ENCODE measurements around the gene TUBA8.
"Not testable (repeated sequence)": the region's sequence is repeated elsewhere in the genome, so short reads cannot be mapped to it uniquely, and the experiment has no call there.

TUBA8 gene

DNA sequence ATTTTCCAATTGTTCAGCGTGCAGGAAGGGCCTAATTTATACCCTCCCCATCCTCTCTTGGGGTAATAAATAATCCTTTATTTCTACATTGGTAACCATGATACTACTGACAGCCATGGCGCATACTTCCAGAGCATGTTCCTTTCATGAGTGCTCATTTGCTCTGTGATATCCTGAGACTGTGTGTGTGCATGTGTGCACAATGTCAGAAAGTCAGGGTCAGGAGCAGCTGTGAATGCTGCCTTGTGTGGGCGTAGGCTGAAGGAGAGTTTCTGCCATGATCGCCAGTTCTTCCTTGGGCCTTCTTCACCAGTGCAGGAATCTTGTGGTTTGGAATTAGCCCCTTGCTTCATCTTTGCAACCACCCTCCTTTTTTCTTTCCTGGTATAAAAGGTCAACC is 10.2 kb downstream of the TUBA8 start:
- no peak for ATAC-seq
- no peak overlapping the region for H3K27ac Mint-ChIP-seq
- H3K9me3 Mint-ChIP-seq, result no peaks in the 10 kb centered on the region
- no peaks in the 10 kb centered on the region for H3K27me3 Mint-ChIP-seq
- H3K4me3 Mint-ChIP-seq, result no peak overlapping the region
- no peak for DNase-seq
- H3K36me3 Mint-ChIP-seq (ENCODE audit: low read depth), result no peaks in the 10 kb centered on the region
- H3K4me1 Mint-ChIP-seq, result peaks cover 15% of the 10 kb centered on the region

DNA sequence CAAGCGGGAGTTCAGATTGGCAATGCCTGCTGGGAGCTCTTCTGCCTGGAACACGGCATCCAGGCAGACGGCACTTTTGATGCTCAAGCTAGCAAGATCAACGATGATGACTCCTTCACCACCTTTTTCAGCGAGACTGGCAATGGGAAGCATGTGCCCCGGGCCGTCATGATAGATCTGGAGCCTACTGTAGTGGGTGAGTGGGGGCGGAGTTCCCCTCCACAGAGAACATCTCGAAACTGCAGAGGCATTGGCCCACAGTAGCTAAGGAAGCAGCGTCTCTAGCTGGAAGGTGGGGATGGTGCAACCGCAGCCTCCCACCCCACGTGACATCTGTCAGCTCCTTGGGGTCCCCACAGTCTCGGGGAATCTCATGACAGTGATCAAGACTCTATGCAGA is 10.9 kb downstream of the TUBA8 start:
- Mint-ChIP-seq H3K9me3 (no peaks in the 10 kb centered on the region), H3K4me3 (no peak overlapping the region), H3K27ac (no peak overlapping the region), H3K27me3 (no peaks in the 10 kb centered on the region), H3K36me3 (ENCODE audit: low read depth) (peaks cover under 1% of the 10 kb centered on the region), H3K4me1 (peaks cover 15% of the 10 kb centered on the region)
- ATAC-seq (no peak), DNase-seq (no peak)

DNA sequence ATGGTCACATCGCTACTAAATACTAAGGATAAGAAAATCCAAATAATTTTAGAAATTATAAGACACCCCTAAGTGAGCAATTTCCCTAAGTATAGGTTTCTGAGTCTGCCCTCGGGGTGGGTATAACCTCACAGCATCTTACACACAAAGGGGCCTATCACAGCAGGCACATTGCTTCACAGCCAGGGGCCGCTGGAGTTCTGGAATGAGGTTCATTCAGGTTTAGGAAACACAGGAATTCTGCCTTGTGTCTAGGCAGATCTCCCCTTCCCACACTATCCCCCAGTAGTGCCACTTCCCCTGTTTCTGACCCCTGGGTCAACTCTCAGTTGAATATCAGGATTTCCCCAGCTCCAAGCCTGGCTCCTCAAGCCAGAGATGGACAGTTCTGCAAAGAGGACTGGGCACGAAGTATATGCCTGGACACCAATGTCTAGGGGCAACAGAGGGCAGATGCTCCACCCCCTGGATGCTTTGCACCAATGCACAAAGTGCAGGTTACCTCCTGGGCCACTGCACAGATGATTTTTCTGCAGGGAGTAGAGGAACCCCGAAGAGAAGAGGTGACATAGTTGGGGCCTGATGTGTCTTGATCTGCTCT is 11.4 kb downstream of the TUBA8 start:
- Mint-ChIP-seq H3K36me3 (ENCODE audit: low read depth) (peaks cover 5% of the 10 kb centered on the region), H3K27me3 (no peaks in the 10 kb centered on the region), H3K9me3 (no peaks in the 10 kb centered on the region), H3K4me1 (peaks cover 15% of the 10 kb centered on the region), H3K27ac (no peak overlapping the region), H3K4me3 (no peak overlapping the region)
- no peak for DNase-seq
- no peak for ATAC-seq

DNA sequence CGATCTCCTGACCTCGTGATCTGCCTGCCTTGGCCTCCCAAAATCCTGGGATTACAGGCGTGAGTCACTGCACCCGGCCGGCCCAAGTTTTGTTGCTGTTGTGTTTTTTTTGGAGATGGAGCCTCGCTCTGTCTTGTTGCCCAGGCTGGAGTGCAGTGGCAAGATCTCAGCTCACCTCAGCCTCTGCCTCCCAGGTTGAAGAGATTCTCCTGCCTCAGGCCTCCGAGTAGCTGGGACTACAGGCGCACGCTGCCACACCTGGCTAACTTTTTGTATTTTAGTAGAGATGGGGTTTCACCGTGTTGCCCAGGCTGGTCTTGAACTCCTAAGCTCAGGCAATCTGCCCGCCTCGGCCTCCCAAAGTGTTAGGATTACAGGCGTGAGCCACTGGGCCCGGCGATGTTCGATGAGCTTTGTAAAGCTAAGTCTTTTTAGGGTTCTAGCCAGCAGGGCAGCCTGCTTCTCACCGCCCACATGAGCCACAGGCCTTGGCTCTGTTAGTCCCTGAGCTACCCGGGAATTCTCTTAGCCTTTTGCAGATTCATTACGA is 12.9 kb downstream of the TUBA8 start:
- H3K27ac Mint-ChIP-seq; H3K4me3 Mint-ChIP-seq; H3K36me3 Mint-ChIP-seq (ENCODE audit: low read depth); ATAC-seq; H3K27me3 Mint-ChIP-seq; DNase-seq; H3K9me3 Mint-ChIP-seq: not testable (repeated sequence)
- H3K4me1 Mint-ChIP-seq, result peaks cover 15% of the 10 kb centered on the region

DNA sequence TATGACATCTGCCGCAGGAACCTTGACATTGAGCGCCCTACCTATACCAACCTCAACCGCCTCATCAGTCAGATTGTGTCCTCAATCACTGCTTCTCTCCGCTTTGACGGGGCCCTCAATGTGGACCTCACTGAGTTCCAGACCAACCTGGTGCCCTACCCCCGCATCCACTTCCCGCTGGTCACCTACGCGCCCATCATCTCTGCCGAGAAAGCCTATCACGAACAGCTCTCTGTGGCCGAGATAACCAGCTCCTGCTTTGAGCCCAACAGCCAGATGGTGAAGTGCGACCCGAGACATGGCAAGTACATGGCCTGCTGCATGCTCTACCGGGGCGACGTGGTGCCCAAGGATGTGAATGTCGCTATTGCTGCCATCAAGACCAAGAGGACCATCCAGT is 16.0 kb downstream of the TUBA8 start:
- ATAC-seq, result no peak
- Mint-ChIP-seq H3K27me3 (no peaks in the 10 kb centered on the region), H3K4me3 (no peak overlapping the region)

DNA sequence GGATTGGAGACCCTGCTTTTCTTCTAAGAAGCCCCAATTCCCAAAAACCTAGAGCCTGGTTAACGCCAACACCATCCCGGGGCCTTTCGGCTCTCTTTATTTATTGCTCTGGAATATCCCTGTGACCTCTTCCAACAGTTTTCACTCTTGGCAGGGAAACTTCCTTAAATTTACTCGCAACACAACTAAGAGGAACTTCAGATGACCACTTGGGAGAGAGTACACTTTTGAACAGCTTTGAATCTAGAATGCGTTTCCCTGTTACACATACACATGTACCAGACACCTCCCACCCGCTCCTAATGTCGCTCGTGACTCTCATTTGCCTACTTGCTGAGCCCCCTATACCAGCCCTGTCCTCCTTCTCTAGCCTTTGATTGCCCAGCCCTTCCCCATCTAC is 19.4 kb downstream of the TUBA8 start:
- no peak overlapping the region for H3K4me3 Mint-ChIP-seq

More for the DNA sequence above, 16.0 kb downstream of the TUBA8 start:
- Mint-ChIP-seq H3K27ac (no peak overlapping the region), H3K9me3 (no peaks in the 10 kb centered on the region), H3K36me3 (ENCODE audit: low read depth) (peaks cover 11% of the 10 kb centered on the region), H3K4me1 (no peaks in the 10 kb centered on the region)
- no peak for DNase-seq

DNA sequence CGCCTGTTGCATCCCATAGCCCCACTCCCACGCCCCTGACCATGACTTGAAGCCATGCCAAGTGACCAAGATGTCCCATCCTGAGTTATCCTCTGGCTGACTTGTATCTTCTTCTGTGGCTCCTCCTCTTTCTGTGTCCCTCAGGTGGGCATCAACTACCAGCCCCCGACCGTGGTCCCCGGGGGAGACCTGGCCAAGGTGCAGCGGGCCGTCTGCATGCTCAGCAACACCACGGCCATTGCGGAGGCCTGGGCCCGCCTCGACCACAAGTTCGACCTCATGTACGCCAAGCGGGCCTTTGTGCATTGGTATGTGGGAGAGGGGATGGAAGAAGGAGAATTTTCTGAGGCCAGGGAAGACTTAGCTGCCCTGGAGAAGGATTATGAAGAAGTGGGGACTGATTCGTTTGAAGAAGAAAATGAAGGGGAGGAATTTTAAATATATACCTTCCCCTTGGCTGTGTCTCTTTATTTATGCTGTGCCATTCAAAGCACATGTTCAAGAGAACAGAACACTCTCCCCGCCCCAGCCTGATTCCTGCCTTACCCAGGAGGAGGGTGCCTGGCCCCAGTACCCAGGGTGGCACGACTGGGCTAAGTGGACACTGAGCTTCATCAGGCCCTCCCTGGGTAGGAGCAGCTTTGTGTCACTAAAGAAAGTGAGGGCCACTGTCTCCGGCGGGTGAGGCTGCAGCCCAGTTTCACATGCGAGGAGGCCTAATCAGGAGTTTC is 20.3 kb downstream of the TUBA8 start:
- no peaks in the 10 kb centered on the region for H3K9me3 Mint-ChIP-seq
- no peak for DNase-seq
- no peak overlapping the region for H3K27ac Mint-ChIP-seq
- H3K4me1 Mint-ChIP-seq, result no peaks in the 10 kb centered on the region
- no peak for ATAC-seq
- H3K27me3 Mint-ChIP-seq, result no peaks in the 10 kb centered on the region
- peaks cover 11% of the 10 kb centered on the region for H3K36me3 Mint-ChIP-seq (ENCODE audit: low read depth)
- H3K4me3 Mint-ChIP-seq, result no peak overlapping the region

More for the DNA sequence above, 19.4 kb downstream of the TUBA8 start:
- DNase-seq (no peak), ATAC-seq (no peak)
- Mint-ChIP-seq H3K36me3 (ENCODE audit: low read depth) (peaks cover 11% of the 10 kb centered on the region), H3K4me1 (no peaks in the 10 kb centered on the region), H3K27me3 (no peaks in the 10 kb centered on the region), H3K9me3 (no peaks in the 10 kb centered on the region), H3K27ac (no peak overlapping the region)

DNA sequence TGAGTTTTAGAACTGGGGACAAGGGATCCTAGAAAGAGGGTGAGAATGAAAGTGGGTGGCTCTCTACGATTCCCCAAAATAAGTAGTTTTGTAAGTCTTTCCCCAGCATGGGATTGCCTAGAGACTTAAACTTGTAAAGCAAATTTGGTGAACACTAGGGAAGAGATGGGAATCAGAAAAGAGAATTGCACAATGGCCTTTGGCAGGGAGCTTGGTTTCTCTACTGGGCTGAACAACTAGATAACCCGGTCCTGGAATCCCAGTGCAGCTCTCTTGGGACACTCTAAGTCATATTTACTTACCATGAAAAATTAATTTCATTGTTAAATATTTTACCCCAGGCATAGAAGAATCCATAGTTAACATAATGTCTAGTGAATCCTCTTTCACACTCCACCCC is 22.8 kb downstream of the TUBA8 start:
- H3K4me1 Mint-ChIP-seq, result no peaks in the 10 kb centered on the region
- no peak for ATAC-seq
- no peaks in the 10 kb centered on the region for H3K27me3 Mint-ChIP-seq
- DNase-seq, result no peak
- no peak overlapping the region for H3K27ac Mint-ChIP-seq
- no peak overlapping the region for H3K4me3 Mint-ChIP-seq
- no peaks in the 10 kb centered on the region for H3K9me3 Mint-ChIP-seq
- peaks cover 7% of the 10 kb centered on the region for H3K36me3 Mint-ChIP-seq (ENCODE audit: low read depth)

DNA sequence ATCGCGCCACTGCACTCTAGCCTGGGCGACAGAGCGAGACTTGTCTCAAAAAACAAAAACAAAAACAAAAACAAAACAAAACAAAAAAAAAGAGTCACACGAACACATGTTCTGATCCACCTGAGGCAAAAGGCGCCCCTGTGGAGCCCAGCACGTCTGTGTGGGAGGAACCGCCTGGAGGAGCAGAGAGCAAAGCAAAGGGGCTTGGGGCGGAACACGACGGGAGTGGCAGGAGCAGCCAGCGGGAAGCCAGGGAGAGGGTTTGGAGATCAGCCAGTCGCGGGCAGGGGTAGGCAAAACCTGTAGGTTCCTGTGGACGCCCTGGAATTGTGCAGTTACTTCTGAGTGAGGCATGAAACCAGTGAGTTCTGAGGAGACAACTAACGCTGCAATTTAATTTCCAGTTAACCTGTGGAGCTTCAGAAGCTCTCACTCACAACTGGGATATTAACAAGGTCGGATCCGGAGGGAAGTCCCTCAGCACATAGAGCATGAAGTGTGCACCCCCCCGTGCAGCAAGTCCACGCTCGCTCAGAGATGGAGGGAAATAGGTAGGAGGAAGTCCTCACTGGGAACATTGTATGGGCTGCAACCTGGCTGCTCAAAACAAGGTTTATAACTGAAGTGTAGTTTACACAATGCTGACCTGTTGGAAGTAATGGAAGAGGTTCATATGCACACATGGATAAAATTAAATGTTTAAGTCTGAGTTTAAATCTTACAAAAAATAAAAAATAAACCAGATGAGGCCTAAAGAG is 26.1 kb downstream of the TUBA8 start:
- H3K36me3 Mint-ChIP-seq (ENCODE audit: low read depth), result peaks cover 3% of the 10 kb centered on the region
- H3K4me3 Mint-ChIP-seq, result no peak overlapping the region
- no peak overlapping the region for H3K27ac Mint-ChIP-seq
- H3K4me1 Mint-ChIP-seq, result no peaks in the 10 kb centered on the region
- H3K9me3 Mint-ChIP-seq, result no peaks in the 10 kb centered on the region
- DNase-seq (no peak), ATAC-seq (no peak)
- no peaks in the 10 kb centered on the region for H3K27me3 Mint-ChIP-seq

DNA sequence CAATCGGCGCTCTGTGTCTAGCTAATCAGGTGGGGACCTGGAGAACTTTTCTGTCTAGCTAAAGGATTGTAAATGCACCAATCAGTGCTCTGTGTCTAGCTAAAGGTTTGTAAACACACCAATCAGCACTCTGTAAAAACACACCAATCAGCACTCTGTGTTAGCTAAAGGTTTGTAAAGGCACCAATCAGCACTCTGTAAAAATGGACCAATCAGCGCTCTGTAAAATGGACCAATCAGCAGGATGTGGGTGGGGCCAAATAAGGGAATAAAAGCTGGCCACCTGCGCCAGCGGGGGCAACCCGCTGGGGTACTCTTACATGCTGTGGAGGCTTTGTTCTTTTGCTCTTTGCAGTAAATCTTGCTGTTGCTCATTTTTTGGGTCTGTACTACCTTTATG is 30.4 kb downstream of the TUBA8 start:
- H3K36me3 Mint-ChIP-seq (ENCODE audit: low read depth); H3K4me1 Mint-ChIP-seq; H3K9me3 Mint-ChIP-seq; ATAC-seq; H3K27me3 Mint-ChIP-seq; H3K4me3 Mint-ChIP-seq; H3K27ac Mint-ChIP-seq; DNase-seq: not testable (repeated sequence)

DNA sequence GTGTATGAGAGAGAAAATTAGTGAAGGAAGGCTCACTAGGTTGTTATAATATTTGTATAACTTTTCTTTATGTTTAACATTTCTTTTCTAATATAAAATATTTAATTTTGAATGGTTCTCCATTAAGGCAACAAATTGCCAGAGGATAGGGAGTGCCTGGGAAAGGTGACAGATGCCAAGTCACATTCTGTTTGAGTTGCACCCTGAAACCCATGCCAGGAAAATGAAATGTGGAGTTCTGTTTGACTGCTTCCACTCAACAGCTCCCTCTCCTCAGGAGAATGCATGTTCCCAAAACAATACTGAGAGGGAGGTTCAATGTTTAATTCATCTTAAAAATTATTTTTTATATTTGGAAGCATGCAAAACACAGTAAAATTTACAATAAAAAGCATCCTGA is 33.5 kb downstream of the TUBA8 start:
- DNase-seq (no peak), ATAC-seq (no peak)
- Mint-ChIP-seq H3K36me3 (ENCODE audit: low read depth) (peaks cover 3% of the 10 kb centered on the region), H3K27me3 (no peaks in the 10 kb centered on the region), H3K4me3 (no peak overlapping the region), H3K4me1 (peaks cover 6% of the 10 kb centered on the region), H3K9me3 (no peaks in the 10 kb centered on the region), H3K27ac (no peak overlapping the region)

DNA sequence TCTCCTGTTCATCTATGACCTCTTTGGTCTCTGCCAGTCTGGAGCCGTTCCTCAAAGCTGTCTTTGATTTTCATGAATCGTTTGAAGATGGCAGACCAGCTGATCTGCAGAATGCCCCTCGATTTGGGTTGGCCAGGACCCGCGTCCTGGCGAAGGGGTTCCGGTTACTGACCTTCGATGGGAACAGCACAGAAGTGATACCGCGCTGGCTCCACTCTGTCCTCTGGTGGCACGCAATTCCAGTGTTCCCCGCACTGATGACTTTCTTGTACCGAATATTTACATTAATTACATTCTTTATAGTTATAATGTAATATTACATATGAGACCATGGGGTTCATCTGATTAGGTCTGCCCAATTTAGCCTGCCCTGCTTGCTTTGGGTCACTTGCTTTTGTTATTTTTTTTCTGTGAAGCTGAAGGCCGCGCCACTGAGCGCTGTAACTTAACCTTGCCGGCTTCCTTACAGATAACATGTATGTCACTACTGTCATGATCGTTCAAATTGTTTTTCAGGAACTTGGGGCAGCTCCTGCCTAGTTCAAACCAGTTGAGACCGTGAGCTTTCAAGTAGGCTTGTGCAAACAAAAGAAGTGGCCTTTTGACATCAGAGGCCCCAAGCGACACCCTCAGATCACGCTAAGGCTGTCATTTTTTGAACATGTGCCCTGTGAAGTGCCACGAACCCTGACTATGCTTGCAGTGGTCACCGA is 35.2 kb downstream of the TUBA8 start:
- Mint-ChIP-seq H3K27me3 (no peaks in the 10 kb centered on the region), H3K4me1 (peaks cover 18% of the 10 kb centered on the region), H3K9me3 (no peaks in the 10 kb centered on the region), H3K27ac (no peak overlapping the region), H3K36me3 (ENCODE audit: low read depth) (peaks cover 3% of the 10 kb centered on the region), H3K4me3 (no peak overlapping the region)
- ATAC-seq (no peak), DNase-seq (no peak)

DNA sequence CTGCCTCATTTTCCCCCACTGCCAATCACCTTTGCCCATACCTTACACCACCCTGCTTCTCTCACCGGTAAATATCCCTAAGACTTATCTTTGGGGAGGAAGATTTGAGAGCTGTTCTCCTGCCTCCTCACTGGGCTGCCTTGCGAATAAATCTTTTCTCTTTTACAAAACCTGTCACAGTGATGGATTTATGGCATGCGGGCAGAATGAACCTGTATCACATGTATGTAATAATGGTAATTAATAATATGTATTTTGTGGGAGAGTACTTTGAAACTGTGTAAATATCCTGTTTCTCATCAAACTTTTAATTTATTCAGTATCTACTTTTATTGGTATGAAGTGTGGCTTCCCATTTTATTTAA is 35.8 kb downstream of the TUBA8 start:
- Mint-ChIP-seq H3K27ac (no peak overlapping the region), H3K9me3 (no peaks in the 10 kb centered on the region), H3K4me3 (no peak overlapping the region), H3K4me1 (peaks cover 24% of the 10 kb centered on the region), H3K27me3 (no peaks in the 10 kb centered on the region), H3K36me3 (ENCODE audit: low read depth) (peaks cover 1% of the 10 kb centered on the region)
- DNase-seq (no peak), ATAC-seq (no peak)

DNA sequence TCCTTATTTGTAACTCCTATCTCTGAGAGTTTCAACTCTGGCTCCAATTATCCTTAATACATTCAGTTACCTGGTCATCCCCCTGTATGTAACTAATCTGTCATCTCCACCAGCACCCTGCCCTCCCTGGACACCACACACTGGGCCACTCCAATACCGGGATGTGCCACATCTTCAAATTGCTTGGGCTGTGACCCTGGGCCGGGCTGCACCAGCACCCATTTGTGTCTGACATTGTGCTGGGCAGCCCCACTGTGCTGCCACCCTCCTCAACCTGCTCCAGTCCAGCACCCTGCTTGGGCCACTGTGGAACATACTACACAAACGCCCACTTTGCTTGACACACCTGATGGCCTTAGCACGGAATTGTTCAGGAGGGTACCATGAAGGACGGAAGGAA is 37.2 kb downstream of the TUBA8 start:
- DNase-seq (no peak), ATAC-seq (no peak)
- no peak overlapping the region for H3K4me3 Mint-ChIP-seq
- H3K27me3 Mint-ChIP-seq, result no peaks in the 10 kb centered on the region
- H3K36me3 Mint-ChIP-seq (ENCODE audit: low read depth), result no peaks in the 10 kb centered on the region
- H3K9me3 Mint-ChIP-seq, result no peaks in the 10 kb centered on the region
- no peak overlapping the region for H3K27ac Mint-ChIP-seq
- H3K4me1 Mint-ChIP-seq, result peaks cover 38% of the 10 kb centered on the region
